Effector CD4-positive, alpha-beta T cell (primary cell): Measurements from ENCODE around the gene PARP8.
"Not testable (repeated sequence)": the region's sequence is repeated elsewhere in the genome, so short reads cannot be mapped to it uniquely, and the experiment has no call there.

ENCODE experiments used
- DNase-seq: peaks from one replicate; pipeline ENCODE4 v3.0.0-alpha.2; 2020
- total RNA-seq: gene quantifications from one replicate; lab custom pipeline; 2026; lab: John Stamatoyannopoulos, UW

The PARP8 gene, protein sequence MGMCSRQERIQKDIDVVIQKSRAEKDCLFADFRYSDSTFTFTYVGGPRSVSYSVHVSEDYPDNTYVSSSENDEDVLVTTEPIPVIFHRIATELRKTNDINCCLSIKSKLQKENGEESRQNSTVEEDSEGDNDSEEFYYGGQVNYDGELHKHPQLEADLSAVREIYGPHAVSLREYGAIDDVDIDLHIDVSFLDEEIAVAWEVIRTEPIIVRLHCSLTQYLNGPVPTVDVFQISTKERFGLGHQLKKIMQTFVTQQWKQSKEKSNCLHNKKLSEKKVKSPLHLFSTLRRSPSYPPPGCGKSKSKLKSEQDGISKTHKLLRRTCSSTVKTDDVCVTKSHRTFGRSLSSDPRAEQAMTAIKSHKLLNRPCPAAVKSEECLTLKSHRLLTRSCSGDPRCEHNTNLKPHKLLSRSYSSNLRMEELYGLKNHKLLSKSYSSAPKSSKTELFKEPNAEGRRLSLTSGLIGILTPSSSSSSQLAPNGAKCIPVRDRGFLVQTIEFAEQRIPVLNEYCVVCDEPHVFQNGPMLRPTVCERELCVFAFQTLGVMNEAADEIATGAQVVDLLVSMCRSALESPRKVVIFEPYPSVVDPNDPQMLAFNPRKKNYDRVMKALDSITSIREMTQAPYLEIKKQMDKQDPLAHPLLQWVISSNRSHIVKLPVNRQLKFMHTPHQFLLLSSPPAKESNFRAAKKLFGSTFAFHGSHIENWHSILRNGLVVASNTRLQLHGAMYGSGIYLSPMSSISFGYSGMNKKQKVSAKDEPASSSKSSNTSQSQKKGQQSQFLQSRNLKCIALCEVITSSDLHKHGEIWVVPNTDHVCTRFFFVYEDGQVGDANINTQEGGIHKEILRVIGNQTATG
- total RNA-seq: 170 reads per million, percentile 90 among the genes with 10 or more reads in this experiment

DNA sequence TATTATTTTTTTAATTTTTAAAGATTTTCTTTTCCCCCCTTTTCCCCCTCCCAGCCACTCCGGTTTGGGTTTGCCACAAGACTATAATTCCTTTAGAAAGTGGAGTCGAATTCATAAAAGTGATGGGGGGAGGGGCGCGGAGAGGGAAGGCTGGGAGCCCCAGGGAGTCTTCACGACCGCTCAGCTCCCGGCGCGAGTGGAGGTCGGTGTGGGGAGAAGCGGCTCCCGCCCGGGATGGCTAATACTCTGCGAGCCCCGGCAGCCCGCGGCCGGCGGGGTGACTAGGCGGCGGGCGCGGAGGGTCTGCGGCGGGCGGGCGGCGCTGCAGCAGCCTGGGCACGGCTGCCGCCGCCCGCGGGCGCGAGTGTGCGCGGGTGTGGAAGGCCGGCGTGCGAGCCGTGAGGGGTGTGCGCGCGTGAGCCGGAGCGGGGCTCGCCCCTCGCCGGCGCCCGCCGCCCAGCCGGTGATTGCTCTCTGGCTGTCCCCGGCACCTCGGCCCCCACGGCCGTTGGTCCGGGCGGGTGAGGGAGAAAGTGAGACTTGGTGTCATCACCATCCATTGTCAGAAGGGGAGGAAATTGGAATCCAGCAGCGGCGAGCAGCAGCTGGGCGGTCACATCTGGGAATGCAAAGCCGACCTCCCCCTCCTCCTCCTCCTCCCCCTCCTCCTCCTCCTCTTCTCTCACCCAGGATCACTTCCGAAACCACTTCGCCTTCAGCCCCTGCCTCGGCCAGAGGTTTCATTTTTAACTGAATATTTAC is at the start of gene PARP8:
TSS of gene PARP8 (plus strand) at position 377 of the 762 bp plus-strand sequence. CDS start 459 bp downstream, outside the sequence.
- DNase-seq: peak; percentile 34

DNA sequence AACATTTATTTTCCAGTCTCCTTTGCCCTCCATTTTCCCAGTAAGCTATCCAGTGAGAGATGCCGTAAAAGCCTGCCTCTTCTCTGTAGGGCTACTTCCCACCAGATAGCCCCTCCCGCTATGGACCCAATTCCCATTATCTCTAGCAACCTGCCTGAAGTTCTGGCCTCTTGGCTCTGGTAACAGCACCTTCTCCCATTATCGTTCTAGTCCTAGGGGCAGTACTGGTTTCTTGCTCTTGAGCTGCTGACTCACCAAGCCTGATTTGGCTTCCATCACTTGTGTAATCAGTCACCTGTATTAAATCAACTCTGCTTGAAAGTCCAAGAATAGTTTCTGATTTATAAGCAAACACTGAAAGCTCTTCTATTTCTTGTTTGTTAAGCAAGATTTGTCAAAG is 42.8 kb upstream of the PARP8 start:
- no peak for DNase-seq

DNA sequence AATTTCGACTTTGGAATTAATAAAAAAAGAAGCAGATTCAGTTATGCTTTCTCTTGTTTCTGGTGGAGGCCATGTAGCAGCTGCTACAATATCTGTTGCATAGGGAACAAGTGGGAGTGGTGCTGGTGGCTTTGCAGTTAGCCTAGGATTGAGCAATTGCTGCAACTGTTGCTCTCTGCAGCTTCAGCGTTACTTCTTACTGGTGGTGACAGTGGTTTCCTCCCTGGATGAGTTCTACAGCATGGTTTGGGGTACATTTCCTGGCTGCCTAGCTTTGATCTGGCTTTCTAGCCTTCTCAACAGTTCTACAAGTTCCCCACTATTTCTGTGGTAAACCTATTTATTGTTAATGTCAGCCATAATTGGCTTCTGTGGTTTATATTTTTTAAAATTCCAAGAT is 31.6 kb upstream of the PARP8 start:
- peak; percentile 3 for DNase-seq

DNA sequence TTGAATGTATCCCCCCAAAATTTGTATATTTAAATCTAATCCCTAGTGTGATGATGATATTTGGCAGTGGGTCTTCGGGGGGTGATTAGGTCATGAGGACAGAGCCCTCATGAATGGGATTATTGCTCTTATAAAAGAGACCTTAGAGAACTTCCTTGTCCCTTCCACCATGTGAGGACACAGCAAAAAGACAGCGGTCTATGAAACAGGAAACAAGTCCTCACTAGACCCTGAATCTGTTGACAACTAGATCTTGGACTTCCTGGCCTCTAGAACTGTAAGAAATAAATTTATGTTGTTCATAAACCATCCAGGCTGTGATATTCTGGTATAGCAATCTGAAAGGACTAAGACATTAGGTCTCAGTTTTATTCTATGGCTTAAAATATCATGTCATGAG is 28.9 kb upstream of the PARP8 start:
- not testable (repeated sequence) for DNase-seq

DNA sequence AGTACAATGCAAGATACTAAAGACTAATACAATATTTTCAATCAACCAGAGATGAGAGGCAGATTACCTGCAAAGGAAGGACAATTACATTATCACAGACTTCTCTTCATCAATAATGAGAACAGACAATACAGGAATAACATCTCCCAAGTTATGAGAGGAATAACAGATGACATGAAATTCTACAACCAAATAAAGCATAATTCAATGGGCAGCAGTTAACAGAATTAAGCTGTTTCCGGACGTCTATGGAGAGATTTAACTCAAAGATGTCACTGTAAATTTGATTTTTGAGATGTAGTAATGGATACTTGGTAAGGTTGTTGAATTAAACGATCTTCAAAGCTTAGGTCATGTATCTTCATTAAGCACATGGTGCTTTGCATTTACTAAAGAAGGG is 19.8 kb upstream of the PARP8 start:
- DNase-seq: no peak

DNA sequence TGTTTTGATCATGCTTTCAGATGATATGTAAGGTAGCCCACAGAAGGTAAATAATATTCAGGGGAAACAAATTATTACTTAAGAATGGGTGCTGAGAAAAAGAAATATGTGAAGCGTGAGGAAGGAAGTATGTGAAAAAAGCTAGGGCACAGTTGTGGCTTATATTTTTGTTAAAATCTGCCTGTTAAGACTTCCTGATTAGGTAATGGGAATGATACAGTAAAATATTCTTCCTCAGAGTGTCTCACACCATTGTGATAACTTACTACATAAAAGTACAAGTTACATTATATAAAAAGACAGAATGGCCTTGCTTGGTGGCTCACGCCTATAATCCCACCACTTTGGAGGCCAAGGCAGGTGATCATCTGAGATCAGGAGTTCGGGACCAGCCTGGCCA is 18.7 kb upstream of the PARP8 start:
- DNase-seq: no peak

DNA sequence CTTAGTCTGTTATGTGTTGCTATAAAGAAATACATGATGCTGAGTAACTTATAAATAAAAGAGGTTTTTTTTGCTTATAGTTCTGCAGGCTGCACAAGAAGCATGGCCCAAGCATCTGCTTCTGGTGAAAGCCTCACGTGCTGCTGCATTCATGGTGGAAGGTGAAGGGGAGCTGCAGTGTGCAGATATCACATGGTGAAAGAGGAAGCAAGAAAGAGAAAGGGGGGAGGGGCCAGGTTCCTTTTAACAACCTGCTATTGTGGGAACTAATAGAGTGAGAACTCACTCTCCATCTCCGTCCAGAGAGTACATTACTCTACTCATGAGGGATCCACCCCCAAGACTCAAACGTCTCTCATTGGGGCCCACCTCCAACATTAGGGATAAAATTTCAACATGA is 12.5 kb upstream of the PARP8 start:
- DNase-seq: no peak

DNA sequence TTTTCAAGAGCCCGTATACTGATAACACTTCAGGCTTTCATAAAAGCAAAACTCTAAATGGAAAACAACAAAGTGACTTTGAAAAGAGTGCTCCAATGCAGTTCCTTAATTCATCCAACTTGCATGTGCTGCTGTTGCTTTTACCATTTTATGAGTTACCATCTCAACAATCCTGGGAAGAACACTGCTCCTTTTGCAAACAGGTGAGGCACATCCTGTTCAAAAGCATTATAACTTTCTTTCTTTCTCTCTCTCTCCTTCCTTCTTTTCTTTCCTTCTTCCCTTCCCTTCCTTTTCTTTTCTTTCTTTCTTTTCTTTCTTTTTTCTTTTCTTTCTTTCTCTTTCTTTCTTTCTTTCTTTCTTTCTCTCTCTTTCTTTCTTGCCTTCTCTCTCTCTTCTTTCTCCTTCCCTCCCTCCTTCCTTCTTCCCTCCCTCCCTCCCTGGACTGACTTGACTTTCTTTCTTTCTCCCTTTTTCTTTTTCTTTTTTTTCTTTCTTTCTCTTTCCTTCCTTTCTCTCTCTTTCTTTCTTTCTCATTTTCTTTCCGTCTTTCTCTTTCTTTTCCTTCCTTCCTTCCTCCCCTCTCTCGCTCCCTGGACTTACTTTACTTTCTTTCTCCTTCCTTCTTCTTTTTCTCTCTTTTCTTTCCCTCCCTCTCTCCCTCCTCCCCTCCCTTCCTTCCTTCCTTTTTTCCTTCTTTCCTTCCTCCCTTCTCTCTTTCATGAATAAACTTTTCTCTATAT is 11.2 kb upstream of the PARP8 start:
- no peak for DNase-seq

DNA sequence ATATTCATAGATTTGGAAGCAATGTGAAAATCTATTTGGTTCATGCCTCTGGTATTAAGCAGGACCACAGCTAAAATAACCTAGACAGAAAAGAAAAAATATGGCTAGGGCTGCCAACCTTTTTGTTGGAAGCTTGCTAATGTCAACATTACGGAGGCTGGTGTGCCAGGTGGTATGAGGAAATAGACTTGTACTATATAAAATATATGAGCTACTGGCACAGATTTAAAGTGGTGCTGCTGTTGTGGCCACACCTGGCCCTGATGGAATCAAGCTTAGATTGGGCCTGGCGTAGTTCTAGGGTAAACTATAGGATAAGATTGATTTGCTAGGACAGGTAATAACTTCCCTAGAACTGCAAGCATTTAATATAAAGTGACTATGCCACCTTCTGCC is 10.6 kb upstream of the PARP8 start:
- DNase-seq: no peak

DNA sequence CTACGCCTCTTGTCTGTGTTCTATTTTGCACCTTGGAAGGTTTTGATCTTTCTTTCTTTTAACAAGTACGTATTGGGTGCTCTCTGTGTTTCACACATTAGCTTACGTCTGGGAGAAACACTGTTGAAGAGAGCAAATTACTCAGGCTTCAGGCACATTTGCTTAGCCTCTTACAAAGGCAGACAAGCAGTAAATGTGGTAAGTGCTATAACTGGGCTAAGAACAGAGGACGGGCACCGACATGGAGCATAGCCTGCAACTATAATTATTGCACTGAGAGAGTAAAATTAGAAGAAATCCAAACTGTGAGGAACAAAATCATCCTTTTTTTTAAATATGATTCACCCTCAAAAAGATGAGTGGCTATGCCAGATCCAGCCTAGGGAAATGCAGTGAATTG is 9.4 kb upstream of the PARP8 start:
- DNase-seq: no peak

DNA sequence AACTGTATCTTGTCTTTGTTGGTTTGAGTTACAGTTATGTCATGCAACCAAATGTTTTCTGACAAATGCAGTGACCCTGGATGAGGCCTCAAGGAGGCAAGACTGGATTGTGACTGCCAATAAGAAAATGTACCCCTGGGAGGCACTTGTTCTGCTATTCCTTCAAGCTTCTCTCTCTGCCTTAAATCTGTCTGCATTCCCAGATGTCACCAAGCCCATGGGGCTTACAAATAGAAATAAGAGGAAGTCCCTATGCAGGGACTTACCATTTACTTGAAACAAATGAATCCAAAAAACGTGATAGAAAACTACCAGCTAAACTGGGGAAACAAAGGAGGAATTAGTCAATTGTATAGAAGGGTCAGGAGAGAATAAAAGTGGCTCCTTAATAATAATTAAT is 8.2 kb upstream of the PARP8 start:
- no peak for DNase-seq

DNA sequence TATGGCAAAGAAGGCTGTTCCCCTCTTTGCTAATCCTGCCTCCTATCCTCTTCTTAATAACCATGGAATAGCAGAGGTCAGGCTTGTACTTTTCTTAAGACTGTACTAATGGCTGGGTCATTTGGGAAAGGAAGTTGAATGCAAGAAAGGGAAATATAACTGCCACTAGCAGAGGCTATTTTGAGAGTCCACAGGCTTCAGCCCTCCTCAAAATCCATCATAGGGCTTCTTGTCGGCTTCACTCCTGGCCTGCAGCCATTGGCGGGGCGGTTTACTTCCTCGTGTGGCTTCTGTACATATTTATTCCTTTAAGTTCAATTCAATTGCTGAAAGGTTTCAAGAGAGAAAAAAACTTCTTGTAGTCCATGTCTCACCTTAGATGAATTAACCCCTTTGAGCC is 2.8 kb upstream of the PARP8 start:
- no peak for DNase-seq

DNA sequence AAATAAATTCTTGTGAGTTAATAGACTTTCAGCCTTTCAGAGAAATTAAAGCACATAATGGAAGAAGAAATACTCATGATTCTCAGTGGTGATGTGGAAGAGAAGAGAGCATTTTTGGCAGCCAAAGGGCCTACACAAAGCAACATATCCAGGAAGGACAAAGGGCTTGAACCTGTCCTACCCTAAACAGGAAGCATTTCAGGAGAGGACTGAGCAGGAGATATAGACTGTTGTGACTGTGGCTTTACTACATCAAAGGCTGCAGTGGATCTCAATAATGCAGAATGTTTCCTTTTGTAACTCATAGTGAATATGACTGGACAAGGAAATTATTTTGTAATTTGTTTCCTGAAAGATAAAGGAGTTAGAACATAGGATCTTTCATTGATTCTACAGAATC is 1.3 kb upstream of the PARP8 start:
- DNase-seq: no peak

DNA sequence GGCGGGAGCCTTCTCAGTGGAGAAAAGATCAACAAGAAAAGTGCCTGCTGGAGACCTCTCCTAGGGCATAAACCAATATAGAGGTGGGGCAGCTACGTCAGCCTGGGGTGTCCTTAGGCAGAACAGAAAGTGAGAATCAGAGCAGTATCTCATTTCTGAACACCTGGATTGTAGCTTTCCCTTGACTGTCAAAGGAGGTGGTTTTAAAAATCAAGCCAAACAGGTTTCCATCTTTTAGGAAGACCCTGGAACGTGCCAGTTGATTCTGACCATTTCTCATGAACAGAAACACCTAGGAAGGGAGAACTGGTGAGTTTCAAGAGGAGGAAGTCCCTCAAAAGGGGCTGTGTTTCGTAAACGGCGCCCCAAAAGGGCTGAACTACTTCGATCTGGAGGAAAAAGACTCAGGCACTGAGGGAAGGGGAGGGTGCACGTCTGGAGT is 655 bp upstream of the PARP8 start:
- DNase-seq: peak; percentile 27

DNA sequence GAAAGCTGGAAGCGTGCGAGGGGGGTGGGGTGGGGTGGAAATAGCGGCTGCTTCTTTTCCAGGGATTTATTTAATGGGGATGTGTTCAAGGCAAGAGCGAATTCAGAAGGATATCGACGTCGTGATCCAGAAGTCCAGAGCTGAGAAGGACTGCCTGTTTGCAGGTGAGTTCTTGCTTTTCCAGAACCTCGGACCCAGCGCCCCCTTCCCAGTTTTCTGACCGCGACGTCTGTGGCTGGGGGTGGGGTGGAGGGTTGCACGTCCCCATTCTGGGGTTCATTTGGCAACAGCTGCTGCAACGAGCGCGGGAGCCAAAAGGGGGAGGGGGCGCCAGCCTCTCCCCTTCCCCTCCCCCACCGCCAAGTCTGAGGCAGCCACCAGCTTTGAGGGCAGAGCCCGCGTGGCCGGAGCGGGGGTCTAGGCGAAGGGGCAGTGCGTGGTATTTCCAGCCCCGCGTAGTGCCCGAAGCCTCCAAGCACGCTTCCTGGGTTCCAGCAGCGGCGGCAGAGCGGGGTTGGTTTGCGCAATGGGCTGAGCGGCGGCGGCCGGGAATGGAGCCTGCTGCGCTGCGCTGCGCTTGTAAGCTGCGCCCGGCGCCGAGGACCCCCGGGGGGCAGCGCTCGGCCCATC is 701 bp downstream of the PARP8 start:
- DNase-seq: no peak

DNA sequence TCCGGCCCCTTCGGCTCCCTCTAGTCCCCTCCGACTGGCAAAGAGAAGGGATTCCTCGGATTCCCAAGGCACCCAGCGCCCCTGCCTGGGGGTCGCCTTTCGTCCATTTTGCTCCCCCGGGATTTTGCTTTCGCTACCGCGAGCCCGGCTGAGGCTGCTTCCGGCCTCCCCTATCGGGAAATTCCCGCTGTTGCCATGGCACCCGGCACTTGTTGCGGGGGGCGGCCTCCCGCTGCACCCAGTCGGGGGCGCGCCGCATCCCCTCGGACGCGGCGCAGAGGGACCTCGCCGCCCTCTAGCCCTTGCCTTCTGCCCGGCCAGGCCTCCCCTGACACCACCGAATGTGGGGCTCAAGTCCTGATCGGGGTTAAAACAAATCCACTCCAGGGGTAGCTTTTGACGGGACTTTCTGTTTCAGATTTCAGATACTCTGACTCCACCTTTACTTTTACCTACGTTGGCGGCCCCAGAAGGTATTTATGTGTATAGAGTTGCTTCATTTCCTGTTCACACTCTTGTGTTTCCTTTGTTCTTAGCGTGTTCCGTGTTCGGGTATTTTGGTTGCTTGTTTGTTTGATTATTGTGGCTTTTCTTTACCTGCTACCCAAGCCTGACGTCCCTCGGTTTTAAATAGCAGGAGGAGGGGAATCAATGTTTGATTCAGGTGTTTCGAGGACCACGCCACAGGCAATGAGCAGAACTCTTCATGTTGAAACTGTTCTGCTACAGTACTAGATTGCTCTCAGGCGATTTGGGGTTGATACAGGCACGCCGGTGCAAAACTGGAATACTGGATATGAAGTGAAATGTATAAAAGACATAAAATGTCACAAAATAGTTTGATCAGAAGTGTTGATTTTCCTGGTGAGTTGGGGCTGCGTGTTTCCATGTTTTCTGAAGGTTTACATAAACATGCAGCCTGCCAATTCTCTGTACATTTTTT is 1.5 kb downstream of the PARP8 start:
- peak; percentile 88 for DNase-seq

DNA sequence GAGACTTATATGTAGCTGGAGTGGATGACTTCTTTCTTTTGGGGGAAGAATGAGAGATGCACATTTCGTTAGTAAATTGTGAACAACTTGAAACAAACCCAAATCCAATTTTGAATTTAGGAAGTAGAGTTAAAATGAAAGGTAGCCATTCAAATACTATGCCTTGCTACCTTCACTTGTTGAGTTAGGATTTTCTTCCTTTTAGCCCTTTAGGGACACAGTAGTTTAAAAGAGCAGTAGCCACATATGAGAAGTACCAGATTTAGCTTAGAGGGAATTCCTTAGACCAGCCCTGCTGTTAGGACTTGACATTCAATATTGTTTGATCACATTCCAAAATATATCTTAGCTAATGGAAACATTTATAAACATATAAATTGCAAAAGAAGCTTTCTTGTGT is 2.2 kb downstream of the PARP8 start:
- not testable (repeated sequence) for DNase-seq

DNA sequence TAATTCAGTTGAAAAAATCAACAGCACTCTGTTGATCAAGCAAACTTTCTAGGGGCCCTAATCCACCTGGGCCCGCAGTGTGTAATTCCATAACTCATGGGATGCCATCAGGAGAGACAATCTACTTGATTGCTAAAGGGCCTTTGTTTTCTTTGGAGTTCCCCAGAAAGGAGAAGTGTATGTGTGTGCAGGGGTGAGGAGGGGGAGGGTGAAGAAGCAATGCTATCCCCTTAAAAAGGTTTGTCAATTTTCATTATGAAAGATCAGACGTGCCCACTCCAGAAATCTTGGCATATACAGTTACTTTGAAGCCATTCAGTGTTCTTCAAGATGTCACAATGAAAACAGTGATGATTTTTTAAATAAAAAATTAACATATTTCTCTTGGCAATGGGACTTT is 6.2 kb downstream of the PARP8 start:
- no peak for DNase-seq

DNA sequence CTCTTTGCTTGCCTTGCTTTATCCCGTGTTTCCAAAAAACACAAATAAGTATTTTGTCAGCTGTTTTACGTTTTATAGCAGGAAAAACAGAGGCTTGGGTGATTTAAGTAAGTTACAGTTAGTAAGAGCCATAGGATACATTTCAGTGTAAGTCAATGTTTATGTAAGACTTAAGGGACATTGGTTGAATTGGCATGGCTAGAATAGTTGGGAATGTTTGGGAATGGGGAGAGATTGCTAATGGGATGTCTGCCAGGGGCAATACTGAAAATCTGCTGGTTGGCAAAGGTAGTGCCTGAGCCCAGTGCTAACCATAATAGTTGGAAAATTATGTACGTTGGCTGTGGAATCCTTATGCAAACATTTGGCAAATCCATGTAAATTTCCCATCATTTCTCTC is 7.0 kb downstream of the PARP8 start:
- not testable (repeated sequence) for DNase-seq

DNA sequence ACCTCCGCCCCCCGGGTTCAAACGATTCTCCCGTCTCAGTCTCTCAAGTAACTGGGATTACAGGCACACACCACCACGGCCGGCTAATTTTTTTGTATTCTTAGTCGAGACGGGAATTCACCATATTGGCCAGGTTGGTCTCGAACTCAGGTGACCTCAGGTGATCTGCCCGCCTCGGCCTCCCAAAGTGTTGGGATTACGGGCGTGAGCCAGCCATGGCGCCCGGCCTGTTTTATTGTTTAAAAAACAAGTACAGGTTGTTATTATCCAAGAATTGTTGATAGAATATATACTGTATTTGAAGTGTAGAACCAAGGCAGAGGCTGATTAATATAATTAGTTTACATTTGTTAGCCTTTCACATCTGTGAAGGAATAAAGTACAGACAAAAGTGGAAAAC is 8.9 kb downstream of the PARP8 start:
- no peak for DNase-seq

DNA sequence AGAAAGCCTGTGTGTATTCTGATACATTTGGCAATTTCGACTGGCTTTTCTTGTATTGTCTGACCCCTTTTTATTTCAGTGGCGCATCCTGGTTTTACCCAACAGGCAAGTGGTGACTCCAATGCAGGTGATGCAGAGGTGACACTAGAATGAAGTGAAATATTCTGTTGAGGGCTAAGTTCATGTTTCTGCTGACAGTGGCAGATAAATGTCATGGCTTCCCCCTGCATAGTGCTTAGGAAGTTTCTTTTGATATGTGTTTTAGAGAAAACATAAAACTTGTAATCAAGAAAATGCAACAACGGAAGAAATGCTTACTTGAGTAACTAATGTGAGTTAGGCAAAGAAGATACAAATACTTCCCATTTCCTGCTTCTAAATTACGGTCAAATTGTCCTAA is 13.1 kb downstream of the PARP8 start:
- not testable (repeated sequence) for DNase-seq
